PC-3 (cell line): ENCODE measurements around the gene SLC2A14.

Experiments
- EZH2phosphoT487 ChIP-seq: fragments of 300-600 bp; sonication (generic); IDR thresholded peaks from 2 replicates; pipeline ENCODE4 v1.6.1; 2018; ENCODE audit warnings: mild to moderate bottlenecking, antibody characterized with exemption, low read length, borderline replicate concordance
- TF ChIP-seq, protein P1 (sequence below): fragments of 300-600 bp; sonication (generic); conservative IDR thresholded peaks from 2 replicates; pipeline ENCODE4 v1.5.1; 2017; ENCODE audit warnings: antibody characterized with exemption, low read depth, mild to moderate bottlenecking, low read length

DNA sequence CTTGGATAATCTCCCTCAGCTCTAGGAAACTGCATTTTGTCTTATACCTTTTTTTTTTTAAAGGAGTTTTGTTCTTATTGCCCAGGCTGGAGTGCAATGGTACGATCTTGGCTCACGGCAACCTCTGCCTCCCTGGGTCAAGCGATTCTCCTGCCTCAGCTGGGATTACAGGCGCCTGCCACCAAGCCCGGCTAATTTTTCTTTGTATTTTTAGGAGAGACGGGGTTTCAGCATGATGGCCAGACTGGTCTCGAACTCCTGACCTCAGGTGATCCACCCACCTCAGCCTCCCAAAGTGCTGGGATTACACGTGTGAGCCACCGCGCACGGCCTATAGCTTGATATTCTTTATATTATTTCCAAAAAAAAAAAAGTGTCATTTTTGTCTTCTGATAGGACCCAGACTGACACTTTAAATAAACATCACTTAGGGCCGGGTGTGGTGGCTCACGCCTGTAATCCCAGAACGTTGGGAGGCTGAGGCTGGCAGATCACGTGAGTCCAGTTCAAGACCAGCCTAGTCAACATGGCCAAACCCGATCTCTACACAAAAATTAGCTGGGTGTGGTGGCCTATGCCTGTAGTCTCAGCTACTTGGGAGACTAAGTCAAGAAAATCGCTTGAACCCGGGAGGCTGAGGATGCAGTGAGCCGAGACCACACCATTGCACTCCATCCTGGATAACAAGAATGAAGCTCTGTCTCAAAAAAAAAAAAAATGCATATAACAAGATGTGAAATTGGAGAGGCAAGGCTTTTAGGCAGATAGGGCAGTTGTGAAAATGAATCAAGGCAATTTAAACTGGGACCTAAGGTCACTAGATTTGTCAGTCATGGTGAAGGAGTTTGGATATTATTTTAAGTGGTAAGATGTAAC, 44.9 kb upstream of the SLC2A14 start:
- TF ChIP-seq, protein P1, sequence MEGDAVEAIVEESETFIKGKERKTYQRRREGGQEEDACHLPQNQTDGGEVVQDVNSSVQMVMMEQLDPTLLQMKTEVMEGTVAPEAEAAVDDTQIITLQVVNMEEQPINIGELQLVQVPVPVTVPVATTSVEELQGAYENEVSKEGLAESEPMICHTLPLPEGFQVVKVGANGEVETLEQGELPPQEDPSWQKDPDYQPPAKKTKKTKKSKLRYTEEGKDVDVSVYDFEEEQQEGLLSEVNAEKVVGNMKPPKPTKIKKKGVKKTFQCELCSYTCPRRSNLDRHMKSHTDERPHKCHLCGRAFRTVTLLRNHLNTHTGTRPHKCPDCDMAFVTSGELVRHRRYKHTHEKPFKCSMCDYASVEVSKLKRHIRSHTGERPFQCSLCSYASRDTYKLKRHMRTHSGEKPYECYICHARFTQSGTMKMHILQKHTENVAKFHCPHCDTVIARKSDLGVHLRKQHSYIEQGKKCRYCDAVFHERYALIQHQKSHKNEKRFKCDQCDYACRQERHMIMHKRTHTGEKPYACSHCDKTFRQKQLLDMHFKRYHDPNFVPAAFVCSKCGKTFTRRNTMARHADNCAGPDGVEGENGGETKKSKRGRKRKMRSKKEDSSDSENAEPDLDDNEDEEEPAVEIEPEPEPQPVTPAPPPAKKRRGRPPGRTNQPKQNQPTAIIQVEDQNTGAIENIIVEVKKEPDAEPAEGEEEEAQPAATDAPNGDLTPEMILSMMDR, result no peak
- TF ChIP-seq EZH2phosphoT487, result no peak
